Measurements from ENCODE around the gene CBX4.

GRCh38 chr17:79843474-79843815, 4.2 kb upstream of the CBX4 start:
- TF ChIP-seq CTCF (IDR thresholded peaks at IDR 0.05), result no peak
- TF ChIP-seq POLR2A (IDR thresholded peaks at IDR 0.05), result no peak
